Endothelial cell (in vitro differentiated cells): ENCODE results near the gene BRI3BP. TPM values are rescaled to one million over a fixed set of nuclear protein-coding genes. Genes with fewer than 3 reads are reported as not detected.

Source experiments
- DNase-seq: peaks from one replicate; pipeline ENCODE4 v3.0.0; 2021; ENCODE audit warnings: low spot score
- H3K27ac Mint-ChIP-seq: one replicate; pipeline ENCODE4 v1.8.0; 2021; ENCODE audit warnings: mixed read lengths, inconsistent platforms; ENCODE audit not compliant: unreplicated experiment
- H3K27me3 Mint-ChIP-seq: one replicate; pipeline ENCODE4 v1.8.0; 2021; ENCODE audit warnings: mild to moderate bottlenecking, moderate library complexity, mixed read lengths, inconsistent platforms; ENCODE audit not compliant: unreplicated experiment
- H3K36me3 Mint-ChIP-seq: one replicate; pipeline ENCODE4 v1.8.0; 2021; ENCODE audit warnings: mild to moderate bottlenecking, low read depth, mixed read lengths, inconsistent platforms; ENCODE audit not compliant: unreplicated experiment
- H3K4me1 Mint-ChIP-seq: one replicate; pipeline ENCODE4 v1.8.0; 2021; ENCODE audit warnings: mild to moderate bottlenecking, mixed read lengths, inconsistent platforms; ENCODE audit not compliant: unreplicated experiment
- H3K4me3 Mint-ChIP-seq: one replicate; pipeline ENCODE4 v1.8.0; 2021; ENCODE audit warnings: mild to moderate bottlenecking, mixed read lengths, inconsistent platforms; ENCODE audit not compliant: unreplicated experiment
- H3K9me3 Mint-ChIP-seq: one replicate; pipeline ENCODE4 v1.8.0; 2021; ENCODE audit warnings: mixed read lengths, inconsistent platforms; ENCODE audit not compliant: unreplicated experiment
- CTCF ChIP-seq: fragments of 200-600 bp; sonication (generic); IDR thresholded peaks from one replicate; pipeline ENCODE4 v1.5.0; 2021; ENCODE audit warnings: antibody characterized with exemption; ENCODE audit not compliant: unreplicated experiment
- total RNA-seq: library from RNA; stranded (reverse); fragmentation: NEBNext Ultra II Directional; extraction: Animal tissue kit (Norgen Biotek cat#: 25700); gene quantifications from one replicate; pipeline ENCODE4 v1.2.1, GENCODE V29; 2021; ENCODE audit not compliant: unreplicated experiment

The BRI3BP gene
- total RNA-seq, 1 donor from 2014 or later: 1.4 TPM

GRCh38 chr12:124964836-124965462, 28.5 kb upstream of the BRI3BP start:
- no peak for DNase-seq
- TF ChIP-seq CTCF: no peak
- Mint-ChIP-seq H3K36me3 (peaks cover 9% of the 10 kb centered on the region), H3K27ac (no peak overlapping the region), H3K4me3 (no peak overlapping the region), H3K27me3 (no peaks in the 10 kb centered on the region), H3K9me3 (no peaks in the 10 kb centered on the region), H3K4me1 (no peaks in the 10 kb centered on the region)

- no peak for TF ChIP-seq CTCF
- H3K4me1 Mint-ChIP-seq: no peaks in the 10 kb centered on the region
- peaks cover 11% of the 10 kb centered on the region for H3K36me3 Mint-ChIP-seq
- H3K4me3 Mint-ChIP-seq: no peak overlapping the region
- H3K27ac Mint-ChIP-seq: no peak overlapping the region
- H3K27me3 Mint-ChIP-seq: no peaks in the 10 kb centered on the region
- DNase-seq: no peak
- H3K9me3 Mint-ChIP-seq: no peaks in the 10 kb centered on the region
Measured at GRCh38 chr12:124967016-124967739, 26.3 kb upstream of the BRI3BP start.

DNA sequence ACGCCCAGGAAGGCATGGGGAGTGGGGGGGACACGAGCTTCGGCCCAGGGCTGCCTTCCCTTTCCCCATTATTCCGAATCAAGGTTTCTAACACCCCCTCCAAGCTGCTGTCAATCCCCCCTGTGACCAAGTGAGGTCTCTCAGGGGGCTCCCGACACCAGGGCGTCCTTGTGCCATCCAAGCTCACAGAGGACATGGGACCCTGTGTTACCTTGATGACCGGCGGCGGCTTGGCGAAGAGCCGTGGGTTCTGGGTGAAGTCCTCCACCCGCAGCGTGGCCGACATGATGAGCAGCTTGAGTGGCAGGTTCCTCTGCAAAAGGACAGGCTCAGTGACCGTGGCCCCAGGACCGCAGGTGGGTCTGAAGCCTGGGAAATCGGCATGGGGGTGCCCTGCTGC, 24.8 kb upstream of the BRI3BP start:
- H3K36me3 Mint-ChIP-seq: peaks cover 10% of the 10 kb centered on the region

DNA sequence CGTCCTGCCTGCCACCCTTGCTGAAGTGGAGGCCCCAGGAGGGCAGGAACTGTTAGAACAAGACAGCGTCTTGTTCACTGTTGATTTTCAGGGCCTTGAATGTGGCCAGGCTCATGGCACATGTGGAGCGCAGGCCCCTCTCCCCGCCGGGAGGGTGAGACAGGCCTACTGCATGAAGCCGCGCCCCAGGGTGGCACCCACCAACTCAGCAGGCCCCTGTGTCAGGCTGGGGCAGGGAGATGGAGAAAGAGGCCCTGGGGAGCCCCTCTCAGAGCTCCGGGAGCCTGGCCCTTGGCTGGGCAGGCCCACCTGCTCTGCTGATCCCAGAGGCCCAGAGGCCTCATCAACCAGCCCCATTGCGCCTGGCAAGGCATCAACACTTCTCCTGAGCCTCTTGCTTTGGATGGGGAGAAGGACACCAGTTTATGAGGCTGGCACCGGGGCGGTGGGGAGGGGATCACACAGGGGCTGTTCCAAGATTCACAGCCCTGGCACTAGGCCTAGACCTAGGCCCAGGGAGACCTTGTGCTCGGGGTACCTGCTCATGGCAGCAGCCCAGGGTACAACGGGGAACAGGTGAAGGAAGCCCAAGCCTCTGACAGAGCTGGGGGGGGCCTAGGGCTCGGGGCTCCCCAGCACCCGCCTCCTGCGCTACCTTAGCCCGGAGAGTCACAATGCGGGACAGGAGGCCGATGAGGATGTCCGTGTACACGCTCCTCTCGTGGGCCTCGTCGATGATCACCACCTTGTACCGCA, 22.6 kb upstream of the BRI3BP start:
- Mint-ChIP-seq H3K36me3 (peaks cover 17% of the 10 kb centered on the region), H3K27me3 (peaks cover 3% of the 10 kb centered on the region), H3K9me3 (no peaks in the 10 kb centered on the region), H3K27ac (no peak overlapping the region), H3K4me3 (no peak overlapping the region), H3K4me1 (no peaks in the 10 kb centered on the region)
- TF ChIP-seq CTCF: no peak
- no peak for DNase-seq

More for the DNA sequence above, 24.8 kb upstream of the BRI3BP start:
- Mint-ChIP-seq H3K27me3 (peaks cover 3% of the 10 kb centered on the region), H3K4me1 (no peaks in the 10 kb centered on the region), H3K27ac (no peak overlapping the region), H3K9me3 (no peaks in the 10 kb centered on the region), H3K4me3 (no peak overlapping the region)
- DNase-seq: no peak
- TF ChIP-seq CTCF: no peak
